ENCODE results near the gene CD101. TPM values are rescaled to one million over a fixed set of nuclear protein-coding genes. Genes with fewer than 3 reads are reported as not detected.

The CD101 gene
- total RNA-seq, 3 donors from 2014 or later (not counting 1 experiment from before 2014, with no cell fraction given) = 0.82 to 3.1 (median 2.5) TPM

DNA sequence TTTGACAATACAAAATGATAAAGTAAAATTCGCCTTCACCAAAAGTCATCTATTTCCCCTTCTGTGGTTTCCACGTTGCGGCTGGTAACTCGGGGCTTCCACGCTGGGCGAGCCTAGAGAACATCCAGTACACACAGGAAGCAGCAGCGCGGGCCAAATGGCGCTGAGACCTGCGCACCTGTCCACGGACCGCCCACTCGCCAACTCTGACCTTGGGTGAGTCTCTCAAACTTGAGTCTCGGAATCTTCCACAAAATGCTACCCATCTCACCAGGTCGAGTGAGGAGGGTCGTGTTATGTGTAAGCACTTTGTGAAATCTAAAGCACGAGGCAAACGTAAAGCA, 57.7 kb downstream of the CD101 start:
- no peaks in the 10 kb centered on the region for H3K9me3 ChIP-seq (ENCODE audit: control insufficient read depth, insufficient read depth, low read length)
- H3K4me1 Mint-ChIP-seq = peaks cover 9 to 16% of the 10 kb centered on the region in 2 donors
- H3K9me3 Mint-ChIP-seq = no peaks in the 10 kb centered on the region

DNA sequence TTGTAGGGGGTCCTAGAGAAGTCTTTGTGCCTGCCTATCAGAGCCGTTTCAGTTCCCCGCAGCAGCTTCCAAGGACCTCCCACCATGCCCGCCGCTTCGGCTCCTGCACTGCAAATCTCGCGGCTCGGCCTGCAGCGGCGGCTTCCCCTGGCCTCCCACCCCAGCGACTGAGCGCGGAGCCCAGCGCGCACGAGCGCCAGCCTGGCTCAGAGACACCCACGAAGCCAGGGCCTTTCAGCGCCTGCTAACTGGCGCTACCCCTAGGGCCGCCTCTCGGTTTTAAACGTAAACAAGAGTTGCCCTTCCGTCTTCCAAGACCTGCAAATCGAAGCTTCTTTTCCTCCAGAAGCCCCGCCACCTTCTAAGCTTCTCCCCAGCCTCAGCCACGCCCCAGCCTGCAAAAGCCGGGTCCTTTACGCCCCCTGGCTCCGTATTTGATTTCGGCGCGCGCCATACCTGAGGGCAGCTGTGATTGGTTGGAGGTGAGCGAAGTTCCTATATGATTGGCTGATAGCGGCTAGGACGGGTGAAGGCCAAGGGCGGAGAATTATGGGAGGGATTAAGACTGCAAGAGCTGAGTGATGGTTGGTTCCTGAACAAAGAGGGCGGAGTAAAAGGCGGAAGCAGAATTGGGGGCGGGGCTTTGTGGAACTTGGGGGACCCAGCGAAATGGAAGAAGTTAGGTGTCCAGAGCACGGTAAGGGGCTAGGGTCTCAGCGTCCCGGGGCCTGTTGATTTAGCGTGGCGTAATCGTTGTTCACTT, 58.3 kb downstream of the CD101 start, which contains the start of gene TTF2:
TTF2 (plus strand) TSS at position 649 of the 763 bp plus-strand sequence; CDS start at position 670, 21 bp downstream.
- peak; percentile 92 to 98 (median 94) for ATAC-seq
- peak within 1 kb of the TSS; percentile 58 for H3K4me3 ChIP-seq (ENCODE audit: low read length)
- H3K36me3 Mint-ChIP-seq = no peaks in the 10 kb centered on the region
- intact Hi-C loops (cut with micrococcal nuclease) = loop anchor here (1.0 to 2.0 kb wide), 2 partner anchors 323 to 489 kb away; partner anchors contain the start of gene CD58
- H3K27me3 Mint-ChIP-seq (ENCODE audit: low read depth in 2 of 2) = no peaks in the 10 kb centered on the region
- TF ChIP-seq CTCF (IDR thresholded peaks at IDR 0.05) = no peak
- DNase-seq = peak; percentile 90 to 98
- H3K4me3 Mint-ChIP-seq = no peak within 1 kb of the TSS
- H3K4me1 Mint-ChIP-seq = peaks cover 9 to 16% of the 10 kb centered on the region in 2 donors
- H3K27ac ChIP-seq (ENCODE audit: low read length) = peak within 1 kb of the TSS; percentile 54
- no peaks in the 10 kb centered on the region for H3K9me3 ChIP-seq (ENCODE audit: control insufficient read depth, insufficient read depth, low read length)
- WGBS (ENCODE audit: insufficient coverage) = under 1% methylated on average over 48 of the region's 48 CpGs
- no peaks in the 10 kb centered on the region for H3K27me3 ChIP-seq (ENCODE audit: control insufficient read depth, insufficient read depth, low read length)
- H3K9me3 Mint-ChIP-seq = no peaks in the 10 kb centered on the region
- H3K36me3 ChIP-seq (ENCODE audit: control insufficient read depth, insufficient read depth, low read length) = no peaks in the 10 kb centered on the region
- peaks cover 16% of the 10 kb centered on the region for H3K4me1 ChIP-seq (ENCODE audit: control insufficient read depth, insufficient read depth, low read length)
- no peak within 1 kb of the TSS for H3K27ac Mint-ChIP-seq

More for the DNA sequence above, 57.7 kb downstream of the CD101 start:
- H3K4me3 ChIP-seq (ENCODE audit: low read length) = peak overlapping the region; percentile 47
- 0% methylated on average over 17 of the region's 18 CpGs for WGBS (ENCODE audit: insufficient coverage)
- Mint-ChIP-seq H3K36me3 (no peaks in the 10 kb centered on the region), H3K4me3 (no peak overlapping the region), H3K27me3 (ENCODE audit: low read depth in 2 of 2) (no peaks in the 10 kb centered on the region), H3K27ac (no peak overlapping the region)
- peak overlapping the region; percentile 54 for H3K27ac ChIP-seq (ENCODE audit: low read length)
- no peaks in the 10 kb centered on the region for H3K36me3 ChIP-seq (ENCODE audit: control insufficient read depth, insufficient read depth, low read length)
- TF ChIP-seq CTCF (IDR thresholded peaks at IDR 0.05) = no peak
- H3K27me3 ChIP-seq (ENCODE audit: control insufficient read depth, insufficient read depth, low read length) = no peaks in the 10 kb centered on the region
- H3K4me1 ChIP-seq (ENCODE audit: control insufficient read depth, insufficient read depth, low read length) = peaks cover 16% of the 10 kb centered on the region
- DNase-seq (peak; percentile 58 to 83), ATAC-seq (peak; percentile 32 to 58 (median 43))
- intact Hi-C loops (cut with micrococcal nuclease) = no loop called here

DNA sequence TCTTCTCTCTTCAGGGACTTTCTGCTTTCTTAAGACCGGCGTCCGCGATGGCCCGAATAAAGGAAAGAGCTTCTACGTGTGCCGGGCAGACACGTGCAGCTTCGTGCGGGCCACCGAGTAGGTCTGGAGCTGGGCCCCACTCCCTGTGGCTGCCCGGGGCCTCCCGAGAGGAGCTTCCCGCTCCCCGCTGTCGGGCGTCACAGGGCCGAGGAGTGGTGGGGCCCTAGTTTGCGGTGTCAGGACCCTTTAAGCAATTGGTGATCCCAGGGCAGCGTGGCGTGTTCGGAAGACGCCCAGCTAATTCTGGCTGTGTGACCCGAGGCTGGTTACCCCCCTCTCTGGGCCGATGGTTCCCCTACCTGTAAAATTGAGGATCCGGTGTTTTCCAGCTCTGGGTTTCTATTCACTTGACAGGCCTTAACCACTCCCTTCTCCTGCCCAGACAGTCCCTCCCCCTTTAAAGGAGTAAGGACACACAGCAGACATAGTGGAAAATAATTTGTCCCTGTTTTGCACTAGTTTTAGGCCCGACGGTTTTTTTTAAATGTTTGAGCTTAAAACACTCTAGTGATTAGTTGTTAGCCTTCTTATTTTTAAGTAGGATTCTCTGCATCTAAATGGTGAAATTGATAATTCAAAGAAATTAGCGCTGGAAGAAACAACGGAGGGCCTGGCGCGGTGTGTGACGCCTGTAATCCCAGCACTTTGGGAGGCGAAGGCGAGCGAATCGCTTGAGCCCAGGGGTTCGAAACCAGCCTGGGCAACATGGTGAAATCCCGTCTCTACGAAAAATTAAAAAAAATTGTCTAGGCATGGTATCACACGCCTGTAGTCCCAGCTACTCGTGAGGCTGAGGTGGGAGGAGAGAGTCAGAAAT, 59.1 kb downstream of the CD101 start:
- Mint-ChIP-seq H3K4me1 (peaks cover 9 to 16% of the 10 kb centered on the region in 2 donors), H3K36me3 (no peaks in the 10 kb centered on the region), H3K27me3 (ENCODE audit: low read depth in 2 of 2) (no peaks in the 10 kb centered on the region), H3K27ac (no peak overlapping the region), H3K9me3 (no peaks in the 10 kb centered on the region), H3K4me3 (no peak overlapping the region)
- intact Hi-C loops (cut with micrococcal nuclease) = loop anchor here (1.0 to 2.0 kb wide), 2 partner anchors 323 to 490 kb away; partner anchors contain the start of gene CD58
- Histone ChIP-seq H3K4me3 (ENCODE audit: low read length) (peak overlapping the region; percentile 58), H3K9me3 (ENCODE audit: control insufficient read depth, insufficient read depth, low read length) (no peaks in the 10 kb centered on the region), H3K27me3 (ENCODE audit: control insufficient read depth, insufficient read depth, low read length) (no peaks in the 10 kb centered on the region), H3K27ac (ENCODE audit: low read length) (peak overlapping the region; percentile 42), H3K4me1 (ENCODE audit: control insufficient read depth, insufficient read depth, low read length) (peaks cover 16% of the 10 kb centered on the region), H3K36me3 (ENCODE audit: control insufficient read depth, insufficient read depth, low read length) (no peaks in the 10 kb centered on the region)
- DNase-seq = peak in 1 of 2 donors; percentile 64
- 30% methylated on average over 42 of the region's 42 CpGs for WGBS (ENCODE audit: insufficient coverage)
- ATAC-seq = peak; percentile 8 to 14 (median 9)
- TF ChIP-seq CTCF (IDR thresholded peaks at IDR 0.05) = no peak
